ENCODE results near the gene THEM4. TPM values are rescaled to one million over a fixed set of nuclear protein-coding genes. Genes with fewer than 3 reads are reported as not detected.

Gene THEM4
- total RNA-seq, 1 donor, result 9.8 TPM

DNA sequence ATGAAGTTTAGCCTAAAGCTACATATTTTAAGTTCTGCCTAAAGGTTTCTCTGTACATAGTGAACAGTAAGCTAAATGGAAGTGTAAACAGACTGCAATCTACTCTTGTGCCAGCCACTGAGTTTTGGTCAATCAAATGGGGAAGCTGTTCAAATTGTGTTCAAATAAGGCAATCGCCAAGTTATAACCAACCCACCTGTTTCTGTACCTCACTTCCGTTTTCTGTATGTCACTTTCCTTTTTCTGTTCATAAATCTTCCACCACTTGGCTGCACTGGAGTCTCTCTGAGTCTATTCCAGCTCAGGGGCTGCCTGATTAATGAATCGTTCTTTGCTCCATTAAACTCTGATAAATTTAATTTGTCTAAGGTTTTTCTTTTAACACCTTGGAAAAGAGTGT lies 10.8 kb upstream of the THEM4 start:
- H4K20me1 ChIP-seq (ENCODE audit: insufficient read depth, low read length), result no peaks in the 10 kb centered on the region
- no peak overlapping the region for H3K4me3 ChIP-seq (ENCODE audit: insufficient read depth, low read length)
- no peaks in the 10 kb centered on the region for H3K36me3 ChIP-seq (ENCODE audit: insufficient read depth, low read length)
- no peak overlapping the region for H3K27ac ChIP-seq (ENCODE audit: low read depth, low read length)
- H3K9me3 ChIP-seq (ENCODE audit: low read depth, low read length), result no peaks in the 10 kb centered on the region
- H3K79me2 ChIP-seq (ENCODE audit: insufficient read depth, low read length), result no peaks in the 10 kb centered on the region
- H3K4me1 ChIP-seq (ENCODE audit: insufficient read depth, low read length), result peaks cover 4% of the 10 kb centered on the region
- TF ChIP-seq, protein P1, sequence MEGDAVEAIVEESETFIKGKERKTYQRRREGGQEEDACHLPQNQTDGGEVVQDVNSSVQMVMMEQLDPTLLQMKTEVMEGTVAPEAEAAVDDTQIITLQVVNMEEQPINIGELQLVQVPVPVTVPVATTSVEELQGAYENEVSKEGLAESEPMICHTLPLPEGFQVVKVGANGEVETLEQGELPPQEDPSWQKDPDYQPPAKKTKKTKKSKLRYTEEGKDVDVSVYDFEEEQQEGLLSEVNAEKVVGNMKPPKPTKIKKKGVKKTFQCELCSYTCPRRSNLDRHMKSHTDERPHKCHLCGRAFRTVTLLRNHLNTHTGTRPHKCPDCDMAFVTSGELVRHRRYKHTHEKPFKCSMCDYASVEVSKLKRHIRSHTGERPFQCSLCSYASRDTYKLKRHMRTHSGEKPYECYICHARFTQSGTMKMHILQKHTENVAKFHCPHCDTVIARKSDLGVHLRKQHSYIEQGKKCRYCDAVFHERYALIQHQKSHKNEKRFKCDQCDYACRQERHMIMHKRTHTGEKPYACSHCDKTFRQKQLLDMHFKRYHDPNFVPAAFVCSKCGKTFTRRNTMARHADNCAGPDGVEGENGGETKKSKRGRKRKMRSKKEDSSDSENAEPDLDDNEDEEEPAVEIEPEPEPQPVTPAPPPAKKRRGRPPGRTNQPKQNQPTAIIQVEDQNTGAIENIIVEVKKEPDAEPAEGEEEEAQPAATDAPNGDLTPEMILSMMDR (IDR thresholded peaks at IDR 0.05; ENCODE audit: extremely low read depth, low read depth, low read length), result no peak
- H2AFZ ChIP-seq (ENCODE audit: low read length), result no peak overlapping the region
- H3K27me3 ChIP-seq (ENCODE audit: insufficient read depth, low read length), result peaks cover 14% of the 10 kb centered on the region
- no peak for DNase-seq (ENCODE audit: insufficient read length, low spot score, missing footprints)
- no peak overlapping the region for H3K4me2 ChIP-seq (ENCODE audit: insufficient read depth, low read length)

DNA sequence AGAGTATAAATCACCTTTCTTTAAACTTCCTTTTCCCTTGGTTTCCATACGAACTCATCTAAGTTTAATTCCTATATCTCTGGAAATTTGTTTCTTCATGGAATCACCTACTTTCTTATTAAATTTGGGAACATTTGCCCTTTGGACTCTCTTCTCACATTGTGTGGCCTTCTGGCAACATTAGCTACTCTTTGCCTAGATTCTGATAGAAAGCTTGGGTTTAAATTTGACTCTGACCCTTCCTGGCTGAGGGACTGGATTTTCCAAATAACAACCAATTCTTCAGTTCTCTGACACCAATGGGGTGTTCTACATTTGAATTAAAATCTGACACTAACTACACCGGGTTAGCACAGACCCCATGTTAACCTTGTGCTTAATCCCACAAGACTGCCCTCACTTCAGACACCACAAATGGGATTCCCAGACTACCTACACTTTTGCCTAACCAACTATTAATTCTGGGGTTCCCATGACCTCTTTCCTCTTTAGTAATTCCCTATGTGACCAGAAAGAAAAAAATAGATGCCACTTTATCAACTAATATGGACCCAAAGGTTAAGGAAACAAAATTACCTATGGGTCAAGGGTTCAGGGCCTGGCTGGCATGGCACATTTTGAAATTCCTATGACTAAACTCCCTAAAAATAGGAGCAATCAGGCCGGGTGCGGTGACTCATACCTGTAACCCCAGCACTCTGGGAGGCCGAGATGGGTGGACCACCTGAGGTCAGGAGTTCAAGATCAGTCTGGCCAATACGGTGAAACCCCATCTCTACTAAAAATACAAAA lies 9.7 kb upstream of the THEM4 start:
- Histone ChIP-seq H3K4me3 (ENCODE audit: insufficient read depth, low read length) (no peak overlapping the region), H3K4me1 (ENCODE audit: insufficient read depth, low read length) (peaks cover 4% of the 10 kb centered on the region), H2AFZ (ENCODE audit: low read length) (no peak overlapping the region), H4K20me1 (ENCODE audit: insufficient read depth, low read length) (no peaks in the 10 kb centered on the region), H3K9me3 (ENCODE audit: low read depth, low read length) (no peaks in the 10 kb centered on the region), H3K27me3 (ENCODE audit: insufficient read depth, low read length) (peaks cover 14% of the 10 kb centered on the region), H3K79me2 (ENCODE audit: insufficient read depth, low read length) (no peaks in the 10 kb centered on the region), H3K27ac (ENCODE audit: low read depth, low read length) (no peak overlapping the region), H3K36me3 (ENCODE audit: insufficient read depth, low read length) (no peaks in the 10 kb centered on the region), H3K4me2 (ENCODE audit: insufficient read depth, low read length) (no peak overlapping the region)
- TF ChIP-seq, protein P1 (IDR thresholded peaks at IDR 0.05; ENCODE audit: extremely low read depth, low read depth, low read length), result no peak
- no peak for DNase-seq (ENCODE audit: insufficient read length, low spot score, missing footprints)

DNA sequence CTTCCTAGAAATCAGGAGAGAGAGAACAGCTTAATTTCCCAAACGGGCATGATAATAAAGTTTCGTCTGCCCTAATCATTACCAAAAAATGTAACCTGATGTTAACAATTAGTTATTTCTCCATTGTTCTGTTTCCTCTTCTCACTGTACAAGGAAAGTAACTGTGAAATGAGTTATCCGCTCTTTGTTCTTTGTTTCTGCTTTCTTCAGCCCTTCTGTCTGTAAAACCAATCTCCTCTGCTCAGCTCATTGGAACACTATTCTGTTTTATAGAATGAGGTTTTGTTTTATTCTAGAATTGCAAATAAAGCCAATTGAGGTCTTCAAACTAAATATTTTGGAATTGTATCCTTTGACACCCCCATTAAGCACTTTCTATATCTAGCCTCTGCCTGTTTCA lies 8.8 kb upstream of the THEM4 start:
- TF ChIP-seq, protein P1 (IDR thresholded peaks at IDR 0.05; ENCODE audit: extremely low read depth, low read depth, low read length), result no peak
- no peaks in the 10 kb centered on the region for H3K36me3 ChIP-seq (ENCODE audit: insufficient read depth, low read length)
- H4K20me1 ChIP-seq (ENCODE audit: insufficient read depth, low read length), result no peaks in the 10 kb centered on the region
- no peak overlapping the region for H3K4me2 ChIP-seq (ENCODE audit: insufficient read depth, low read length)
- no peaks in the 10 kb centered on the region for H3K79me2 ChIP-seq (ENCODE audit: insufficient read depth, low read length)
- no peak overlapping the region for H3K27ac ChIP-seq (ENCODE audit: low read depth, low read length)
- no peak overlapping the region for H3K4me3 ChIP-seq (ENCODE audit: insufficient read depth, low read length)
- no peak overlapping the region for H2AFZ ChIP-seq (ENCODE audit: low read length)
- H3K9me3 ChIP-seq (ENCODE audit: low read depth, low read length), result no peaks in the 10 kb centered on the region
- peaks cover 4% of the 10 kb centered on the region for H3K4me1 ChIP-seq (ENCODE audit: insufficient read depth, low read length)
- H3K27me3 ChIP-seq (ENCODE audit: insufficient read depth, low read length), result peaks cover 13% of the 10 kb centered on the region
- no peak for DNase-seq (ENCODE audit: insufficient read length, low spot score, missing footprints)

DNA sequence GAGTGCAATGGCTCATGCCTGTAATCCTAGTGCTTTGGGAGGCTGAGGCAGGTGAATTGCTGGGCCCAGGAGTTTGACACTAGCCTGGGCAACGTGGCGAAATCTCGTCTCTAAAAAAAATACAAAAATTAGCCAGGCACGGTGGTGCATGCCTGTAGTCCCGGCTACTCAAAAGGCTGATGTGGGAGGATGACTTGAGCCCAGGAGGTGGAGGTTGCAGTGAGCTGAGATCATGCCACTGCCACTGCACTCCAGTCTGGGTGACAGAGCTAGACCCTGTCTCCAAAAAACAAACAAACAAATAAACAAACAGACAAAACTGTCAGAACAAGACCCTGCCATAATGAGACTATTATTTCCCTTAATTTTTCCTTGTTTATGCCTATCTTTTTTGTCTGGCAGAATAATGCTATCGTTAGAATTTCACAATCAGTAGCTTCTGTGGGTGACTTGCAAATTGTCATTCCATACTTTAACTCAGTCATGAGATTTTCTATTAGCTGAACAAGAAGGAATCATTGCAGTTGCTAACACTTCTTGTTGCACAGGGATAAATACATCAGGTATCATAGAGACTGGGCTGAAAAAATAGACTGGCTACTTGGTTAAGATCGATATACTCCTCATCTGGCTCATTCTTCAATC lies 7.5 kb upstream of the THEM4 start:
- Histone ChIP-seq H3K4me2 (ENCODE audit: insufficient read depth, low read length) (no peak overlapping the region), H3K36me3 (ENCODE audit: insufficient read depth, low read length) (no peaks in the 10 kb centered on the region), H2AFZ (ENCODE audit: low read length) (no peak overlapping the region), H3K27me3 (ENCODE audit: insufficient read depth, low read length) (peaks cover 3% of the 10 kb centered on the region), H3K9me3 (ENCODE audit: low read depth, low read length) (no peaks in the 10 kb centered on the region), H3K27ac (ENCODE audit: low read depth, low read length) (no peak overlapping the region), H4K20me1 (ENCODE audit: insufficient read depth, low read length) (no peaks in the 10 kb centered on the region), H3K4me3 (ENCODE audit: insufficient read depth, low read length) (no peak overlapping the region), H3K4me1 (ENCODE audit: insufficient read depth, low read length) (peaks cover 4% of the 10 kb centered on the region), H3K79me2 (ENCODE audit: insufficient read depth, low read length) (no peaks in the 10 kb centered on the region)
- DNase-seq (ENCODE audit: insufficient read length, low spot score, missing footprints), result no peak
- TF ChIP-seq, protein P1 (IDR thresholded peaks at IDR 0.05; ENCODE audit: extremely low read depth, low read depth, low read length), result no peak

All from osteoblast (primary cell).